A549 treated with Hydrocortisone at 1 μM for 4 hours (cell line): ENCODE measurements around the gene AMTN. TPM values are rescaled to one million over a fixed set of nuclear protein-coding genes. Genes with fewer than 3 reads are reported as not detected.

Experiments used
- total RNA-seq: library from RNA; stranded (reverse); fragments of 200-300 nt; extraction: Qiagen RNA extraction; gene quantifications from 5 replicates; pipeline ENCODE4 v1.2.3, GENCODE V29; 2022

AMTN gene
- not detected in 5 replicates for total RNA-seq

GRCh38 chr4:70518269-70518668 lies at the start of gene AMTN:
Gene AMTN, plus strand, starts transcription at chr4:70518569. Its CDS starts 209 bp downstream, at chr4:70518778.

DNA sequence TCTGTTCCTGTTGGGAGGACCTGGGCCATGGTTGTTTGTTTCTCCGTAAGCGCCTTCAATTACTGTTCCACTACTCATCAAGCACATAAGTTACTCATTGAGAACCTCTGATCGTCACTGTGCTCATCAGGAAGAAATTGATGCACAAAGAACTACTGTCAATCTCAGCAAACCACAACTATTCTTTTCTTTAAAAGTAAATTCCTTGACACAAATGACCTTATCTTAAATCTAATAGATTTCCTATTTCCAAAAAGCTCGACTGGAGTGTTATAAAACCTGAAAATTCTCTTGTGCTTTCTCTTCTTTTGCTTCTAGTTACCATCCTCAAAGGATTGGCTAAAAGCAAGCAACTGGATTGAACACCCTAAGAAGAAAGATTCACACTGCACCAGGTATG lies 46.5 kb upstream of the AMTN start, which contains the start of gene MUC7:
TSS of gene MUC7 (plus strand) at position 301 of the 400 bp plus-strand sequence. CDS start 1,825 bp downstream, outside the sequence.

Other genes with a start within 250 kb of the AMTN start
- gene CABS1, start 183.6 kb upstream of the AMTN start, total RNA-seq, result not detected in 5 replicates
- not detected in 5 replicates for gene SMR3A, start 157.8 kb upstream of the AMTN start, total RNA-seq
- gene SMR3B, start 135.4 kb upstream of the AMTN start, total RNA-seq, result not detected in 5 replicates
- gene OPRPN, start 120.6 kb upstream of the AMTN start, total RNA-seq, result not detected in 5 replicates
- gene MUC7, start 46.4 kb upstream of the AMTN start, total RNA-seq, result not detected in 5 replicates
- gene AMBN, start 73.7 kb downstream of the AMTN start, total RNA-seq, result not detected in 5 replicates
- gene ENAM, start 110.2 kb downstream of the AMTN start, total RNA-seq, result not detected in 5 replicates
- 0.20 to 0.33 TPM (median 0.20 TPM) in 4 of 5 replicates, not detected in the other for gene JCHAIN, start 147.9 kb downstream of the AMTN start, total RNA-seq
- 32.7 to 48.2 TPM (median 35.2 TPM) in 5 replicates for gene UTP3, start 170.0 kb downstream of the AMTN start, total RNA-seq
- 6.8 to 9.2 TPM (median 7.5 TPM) in 5 replicates for gene RUFY3, start 203.4 kb downstream of the AMTN start, total RNA-seq